ENCODE results near the gene RABAC1. TPM values are rescaled to one million over a fixed set of nuclear protein-coding genes. Genes with fewer than 3 reads are reported as not detected.
A peak's percentile ranks its signal among the peaks of the same experiment; 100 is the strongest.

Gene RABAC1
- total RNA-seq, 3 donors from 2014 or later (not counting 1 experiment from before 2014, with no cell fraction given): 76.8 to 100.0 (median 78.4) TPM

- ATAC-seq (no peak), DNase-seq (no peak)
- H3K4me3 Mint-ChIP-seq: no peak overlapping the region
- TF ChIP-seq CTCF (IDR thresholded peaks at IDR 0.05): no peak
- 46% methylated on average over 10 of the region's 12 CpGs for WGBS (ENCODE audit: insufficient coverage)
- H3K27ac ChIP-seq (ENCODE audit: low read length): no peak overlapping the region
- H3K36me3 ChIP-seq (ENCODE audit: control insufficient read depth, insufficient read depth, low read length): no peaks in the 10 kb centered on the region
- no peak overlapping the region for H3K27ac Mint-ChIP-seq
- no peaks in the 10 kb centered on the region for H3K36me3 Mint-ChIP-seq
- H3K4me1 Mint-ChIP-seq: peaks cover 12 to 43% of the 10 kb centered on the region in 2 donors
- H3K9me3 Mint-ChIP-seq: no peaks in the 10 kb centered on the region
- H3K27me3 Mint-ChIP-seq (ENCODE audit: low read depth in 2 of 2): peaks cover 37 to 51% of the 10 kb centered on the region in 2 donors
- H3K27me3 ChIP-seq (ENCODE audit: control insufficient read depth, insufficient read depth, low read length): peaks cover 23% of the 10 kb centered on the region
- peaks cover 26% of the 10 kb centered on the region for H3K4me1 ChIP-seq (ENCODE audit: control insufficient read depth, insufficient read depth, low read length)
- no peaks in the 10 kb centered on the region for H3K9me3 ChIP-seq (ENCODE audit: control insufficient read depth, insufficient read depth, low read length)
- intact Hi-C loops (cut with micrococcal nuclease): no loop called here
- no peak overlapping the region for H3K4me3 ChIP-seq (ENCODE audit: low read length)
Observed at GRCh38 chr19:41995959-41996797, 37.1 kb upstream of the RABAC1 start.

GRCh38 chr19:41994994-41995958 lies 36.2 kb upstream of the RABAC1 start:
- intact Hi-C loops (cut with micrococcal nuclease): no loop called here
- WGBS (ENCODE audit: insufficient coverage): 71% methylated on average over 19 of the region's 19 CpGs

GRCh38 chr19:41994521-41994971 lies 35.4 kb upstream of the RABAC1 start:
- no peaks in the 10 kb centered on the region for H3K36me3 Mint-ChIP-seq
- H3K4me1 ChIP-seq (ENCODE audit: control insufficient read depth, insufficient read depth, low read length): peaks cover 26% of the 10 kb centered on the region
- intact Hi-C loops (cut with micrococcal nuclease): no loop called here
- DNase-seq (no peak), ATAC-seq (peak in 1 of 3 donors; percentile 27)
- peaks cover 19% of the 10 kb centered on the region for H3K27me3 ChIP-seq (ENCODE audit: control insufficient read depth, insufficient read depth, low read length)
- no peaks in the 10 kb centered on the region for H3K9me3 Mint-ChIP-seq
- H3K4me1 Mint-ChIP-seq: peaks cover 12 to 42% of the 10 kb centered on the region in 2 donors
- 21% methylated on average over 13 of the region's 13 CpGs for WGBS (ENCODE audit: insufficient coverage)
- no peak overlapping the region for H3K27ac ChIP-seq (ENCODE audit: low read length)
- no peaks in the 10 kb centered on the region for H3K9me3 ChIP-seq (ENCODE audit: control insufficient read depth, insufficient read depth, low read length)
- H3K27me3 Mint-ChIP-seq (ENCODE audit: low read depth in 2 of 2): peaks cover 21 to 37% of the 10 kb centered on the region in 2 donors
- no peak for TF ChIP-seq CTCF (IDR thresholded peaks at IDR 0.05)
- H3K4me3 ChIP-seq (ENCODE audit: low read length): peak overlapping the region; percentile 11
- H3K27ac Mint-ChIP-seq: peak overlapping the region in 1 of 2 donors; percentile 47
- H3K4me3 Mint-ChIP-seq: peak overlapping the region; percentile 48
- H3K36me3 ChIP-seq (ENCODE audit: control insufficient read depth, insufficient read depth, low read length): no peaks in the 10 kb centered on the region

More at GRCh38 chr19:41994994-41995958, 36.2 kb upstream of the RABAC1 start:
- peaks cover 21% of the 10 kb centered on the region for H3K27me3 ChIP-seq (ENCODE audit: control insufficient read depth, insufficient read depth, low read length)
- no peak overlapping the region for H3K4me3 ChIP-seq (ENCODE audit: low read length)
- Mint-ChIP-seq H3K36me3 (no peaks in the 10 kb centered on the region), H3K4me3 (peak overlapping the region; percentile 48), H3K27me3 (ENCODE audit: low read depth in 2 of 2) (peaks cover 28 to 45% of the 10 kb centered on the region in 2 donors), H3K9me3 (no peaks in the 10 kb centered on the region), H3K27ac (peak overlapping the region in 1 of 2 donors; percentile 47), H3K4me1 (peaks cover 12 to 43% of the 10 kb centered on the region in 2 donors)
- no peaks in the 10 kb centered on the region for H3K36me3 ChIP-seq (ENCODE audit: control insufficient read depth, insufficient read depth, low read length)
- H3K4me1 ChIP-seq (ENCODE audit: control insufficient read depth, insufficient read depth, low read length): peaks cover 26% of the 10 kb centered on the region
- no peak overlapping the region for H3K27ac ChIP-seq (ENCODE audit: low read length)
- no peak for TF ChIP-seq CTCF (IDR thresholded peaks at IDR 0.05)
- no peak for ATAC-seq
- H3K9me3 ChIP-seq (ENCODE audit: control insufficient read depth, insufficient read depth, low read length): no peaks in the 10 kb centered on the region
- peak in 1 of 2 donors; percentile 15 for DNase-seq
